ENCODE results near the gene SHPK.

Gene SHPK

DNA sequence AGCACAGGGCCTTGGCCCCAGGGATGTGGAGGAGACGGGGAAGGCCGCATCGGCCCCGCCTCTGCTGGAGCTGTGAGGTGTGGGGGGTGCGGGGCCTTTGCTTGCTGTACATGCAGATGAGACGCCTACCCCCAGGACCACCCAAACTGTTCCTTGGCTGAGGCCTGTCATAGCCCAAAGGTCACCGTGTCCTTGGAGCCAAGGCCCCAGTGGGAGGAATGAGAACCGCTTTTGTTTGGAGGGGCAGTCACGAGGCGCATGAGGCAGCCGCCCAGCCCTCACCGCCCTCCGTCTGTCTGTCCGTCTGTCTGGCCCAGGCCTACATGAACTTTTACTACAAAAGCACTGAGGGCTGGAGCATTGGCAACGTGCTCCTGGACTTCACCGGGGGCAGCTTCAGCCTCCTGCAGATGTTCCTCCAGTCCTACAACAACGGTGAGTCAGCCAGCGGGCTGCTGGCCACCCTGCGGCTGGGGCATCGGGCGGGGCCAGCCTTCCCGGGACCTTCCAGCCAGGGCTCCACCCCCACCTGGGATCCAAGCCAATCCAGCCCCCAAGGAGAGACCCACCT, 23.6 kb upstream of the SHPK start:
- DNase-seq (ENCODE audit: low spot score), result peak; percentile 94

DNA sequence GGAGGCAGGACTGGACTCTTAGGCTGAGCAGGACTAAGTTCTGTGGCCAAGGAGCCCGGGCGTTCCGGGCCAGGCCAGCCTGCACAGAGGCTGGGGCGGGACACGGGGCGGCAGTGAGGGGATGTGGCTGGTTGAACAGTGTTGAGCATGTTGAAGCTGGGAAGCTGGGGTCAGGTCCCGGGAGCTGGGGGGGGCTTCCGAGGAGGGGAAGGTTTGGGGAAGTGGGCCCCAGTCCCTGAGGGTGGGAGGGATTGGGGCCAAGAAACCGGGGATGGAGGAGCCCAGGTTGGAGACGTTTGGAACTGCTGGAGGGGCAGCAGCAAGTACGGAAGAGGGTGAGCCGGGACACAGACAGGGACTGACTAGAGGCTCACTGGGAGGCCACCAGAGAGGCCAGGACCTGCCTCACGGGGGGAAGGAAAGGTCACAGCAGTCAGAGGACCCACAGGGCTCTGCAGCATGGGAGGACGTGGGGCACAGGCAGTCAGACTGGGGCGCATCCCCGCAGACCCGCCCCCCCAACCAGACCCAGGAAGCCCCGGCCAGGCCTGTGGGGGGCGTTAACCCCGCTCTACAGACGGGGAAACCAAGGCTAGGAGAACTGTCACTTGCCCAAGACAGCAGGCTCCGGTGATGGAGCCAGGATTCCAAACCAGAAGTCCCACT, 22.9 kb upstream of the SHPK start:
- DNase-seq (ENCODE audit: low spot score), result no peak

GRCh38 chr17:3657874-3658783, 22.1 kb upstream of the SHPK start:
- no peak for DNase-seq (ENCODE audit: low spot score)

GRCh38 chr17:3657588-3657869, 21.5 kb upstream of the SHPK start:
- DNase-seq (ENCODE audit: low spot score), result no peak

DNA sequence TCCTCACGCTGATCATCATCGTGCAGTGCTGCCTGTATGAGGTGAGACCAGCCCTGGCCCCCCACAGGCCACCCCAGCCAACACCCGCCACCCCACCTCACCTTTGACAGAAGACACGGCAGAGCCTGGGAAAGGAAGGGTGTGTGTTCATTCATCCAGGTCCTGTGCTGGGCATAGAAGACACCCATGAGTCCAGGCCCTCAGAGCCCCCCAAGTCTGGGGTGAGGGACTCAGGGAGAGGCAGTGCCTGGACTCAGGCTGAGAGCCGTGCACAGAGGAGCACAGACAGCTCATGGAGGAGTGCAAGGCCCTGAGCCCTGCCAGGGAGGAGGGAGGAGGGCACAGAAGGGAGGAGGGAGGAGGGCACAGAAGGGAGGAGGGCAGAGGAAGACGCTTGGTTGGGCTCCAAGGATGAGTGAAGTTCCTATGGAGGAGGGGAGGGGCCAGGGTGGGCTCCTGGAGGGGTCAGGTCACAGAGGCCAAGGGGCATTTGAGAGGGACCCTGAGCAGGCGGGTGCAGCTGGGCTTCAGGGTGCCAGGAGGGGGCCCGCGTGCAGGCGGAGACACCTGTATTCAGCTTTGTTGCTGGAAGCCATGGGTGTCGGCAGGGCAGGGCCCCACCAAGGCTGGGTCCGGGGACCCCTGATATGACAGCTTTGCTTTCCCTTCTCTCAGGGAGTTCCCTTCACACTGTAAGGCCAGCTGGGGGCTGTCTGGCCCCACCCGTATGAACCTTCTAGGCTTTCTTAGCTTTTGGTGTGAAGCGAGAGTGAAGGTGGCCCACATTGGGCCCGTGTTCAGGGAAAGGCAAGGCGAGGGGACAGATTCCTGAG, 20.9 kb upstream of the SHPK start:
- no peak for DNase-seq (ENCODE audit: low spot score)

DNA sequence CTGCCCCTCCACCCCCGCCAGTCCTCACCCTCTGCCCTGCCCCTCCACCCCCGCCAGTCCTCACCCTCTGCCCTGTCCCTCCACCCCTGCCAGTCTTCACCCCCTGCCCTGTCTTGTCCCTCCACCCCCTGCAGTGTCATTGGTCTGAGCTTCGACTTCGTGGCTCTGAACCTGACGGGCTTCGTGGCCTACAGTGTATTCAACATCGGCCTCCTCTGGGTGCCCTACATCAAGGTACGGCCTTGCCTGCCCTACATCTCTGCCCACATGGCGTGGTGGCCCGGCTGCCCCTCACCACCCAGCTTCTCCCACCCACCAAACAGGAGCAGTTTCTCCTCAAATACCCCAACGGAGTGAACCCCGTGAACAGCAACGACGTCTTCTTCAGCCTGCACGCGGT, 20.3 kb upstream of the SHPK start:
- DNase-seq (ENCODE audit: low spot score), result no peak

- no peak for DNase-seq (ENCODE audit: low spot score)
These were observed 19.7 kb upstream of the SHPK start for GRCh38 chr17:3655766-3656165.

DNA sequence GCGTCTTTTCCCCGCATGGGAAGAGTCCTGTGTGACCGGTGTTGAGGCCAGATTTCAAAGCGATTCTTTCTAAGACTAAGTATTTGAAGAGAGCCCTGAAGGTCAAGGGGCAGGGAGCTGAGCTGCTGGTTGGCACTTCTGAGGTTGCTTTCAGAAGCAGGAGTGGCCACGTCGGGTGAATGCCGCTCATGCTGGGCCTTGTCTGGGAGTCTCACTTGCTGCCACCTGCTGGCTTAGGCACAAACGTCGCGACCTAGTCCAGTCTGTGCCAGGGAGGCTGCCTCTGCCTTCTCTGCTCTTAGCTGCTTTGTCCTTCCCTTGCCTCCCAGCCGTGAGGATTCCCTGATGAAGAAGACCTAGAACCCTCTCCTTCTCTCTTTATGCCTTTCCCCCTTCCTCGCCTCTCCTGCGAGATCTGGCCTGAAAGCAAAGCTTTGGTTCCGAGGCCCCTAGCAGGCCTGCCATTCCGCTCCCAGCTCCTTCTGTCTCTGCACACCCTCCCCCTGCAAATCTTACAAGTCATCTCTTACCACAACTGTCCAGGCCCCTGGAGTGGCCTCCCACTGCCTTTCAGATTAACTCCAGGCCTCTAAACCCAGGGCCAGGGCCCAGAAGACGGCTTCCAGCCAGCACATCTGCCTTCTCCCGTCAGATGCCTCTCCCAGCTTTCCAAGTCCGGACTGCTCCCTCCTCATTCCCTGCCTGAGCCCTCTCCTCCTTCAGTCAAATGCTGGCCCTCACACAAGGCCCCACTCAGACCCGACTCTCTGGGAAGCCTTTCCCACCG, 11.9 kb upstream of the SHPK start:
- peak; percentile 67 for DNase-seq (ENCODE audit: low spot score)

GRCh38 chr17:3647251-3647650, 11.2 kb upstream of the SHPK start:
- no peak for DNase-seq (ENCODE audit: low spot score)

DNA sequence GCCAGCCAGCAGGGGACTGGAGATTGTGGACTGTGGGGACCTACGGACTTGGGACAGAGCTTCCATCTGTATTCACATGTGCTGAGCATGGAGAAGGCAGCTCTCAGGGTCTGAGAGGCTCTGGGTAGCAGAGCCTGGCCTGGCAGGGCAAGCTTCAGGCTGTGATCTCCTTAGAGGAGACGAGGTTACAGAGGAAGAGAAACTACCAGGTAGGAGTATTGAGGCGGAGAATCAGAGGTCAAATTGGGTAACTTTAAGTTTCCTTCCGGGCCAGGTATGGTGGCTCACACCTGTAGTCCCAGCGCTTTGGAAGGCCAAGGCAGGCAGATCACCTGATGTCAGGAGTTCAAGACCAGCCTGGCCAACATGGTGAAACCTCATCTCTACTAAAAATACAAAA, 9.3 kb upstream of the SHPK start:
- DNase-seq (ENCODE audit: low spot score), result no peak

DNA sequence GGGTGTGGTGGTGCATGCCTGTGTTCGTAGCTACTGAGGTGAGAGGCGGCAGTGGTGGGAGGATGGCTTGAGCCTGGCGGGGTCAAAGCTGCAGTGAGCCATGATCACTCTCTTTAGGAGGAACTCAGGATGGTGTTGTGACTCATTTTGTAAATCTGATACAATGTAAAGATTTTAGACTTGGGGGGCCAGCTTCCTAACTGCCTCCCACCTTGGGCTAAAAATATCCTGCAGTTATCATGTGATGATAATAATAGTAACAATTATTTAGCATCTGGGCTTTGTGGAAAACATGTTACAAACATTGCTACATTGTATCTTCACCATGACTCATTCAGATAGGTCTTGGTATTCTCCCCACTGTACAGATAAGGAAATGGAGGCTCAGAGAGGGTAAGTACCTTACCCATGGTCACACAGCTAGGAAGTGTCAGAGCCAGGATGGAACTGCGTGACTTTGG, 7.9 kb upstream of the SHPK start:
- no peak for DNase-seq (ENCODE audit: low spot score)

GRCh38 chr17:3641717-3642486, 5.9 kb upstream of the SHPK start:
- no peak for DNase-seq (ENCODE audit: low spot score)

GRCh38 chr17:3641014-3641413, 5.0 kb upstream of the SHPK start:
- DNase-seq (ENCODE audit: low spot score), result no peak

GRCh38 chr17:3639981-3640596, 4.0 kb upstream of the SHPK start:
- DNase-seq (ENCODE audit: low spot score), result no peak

- DNase-seq (ENCODE audit: low spot score), result no peak
These were observed 891 bp upstream of the SHPK start for GRCh38 chr17:3636908-3637373.

DNA sequence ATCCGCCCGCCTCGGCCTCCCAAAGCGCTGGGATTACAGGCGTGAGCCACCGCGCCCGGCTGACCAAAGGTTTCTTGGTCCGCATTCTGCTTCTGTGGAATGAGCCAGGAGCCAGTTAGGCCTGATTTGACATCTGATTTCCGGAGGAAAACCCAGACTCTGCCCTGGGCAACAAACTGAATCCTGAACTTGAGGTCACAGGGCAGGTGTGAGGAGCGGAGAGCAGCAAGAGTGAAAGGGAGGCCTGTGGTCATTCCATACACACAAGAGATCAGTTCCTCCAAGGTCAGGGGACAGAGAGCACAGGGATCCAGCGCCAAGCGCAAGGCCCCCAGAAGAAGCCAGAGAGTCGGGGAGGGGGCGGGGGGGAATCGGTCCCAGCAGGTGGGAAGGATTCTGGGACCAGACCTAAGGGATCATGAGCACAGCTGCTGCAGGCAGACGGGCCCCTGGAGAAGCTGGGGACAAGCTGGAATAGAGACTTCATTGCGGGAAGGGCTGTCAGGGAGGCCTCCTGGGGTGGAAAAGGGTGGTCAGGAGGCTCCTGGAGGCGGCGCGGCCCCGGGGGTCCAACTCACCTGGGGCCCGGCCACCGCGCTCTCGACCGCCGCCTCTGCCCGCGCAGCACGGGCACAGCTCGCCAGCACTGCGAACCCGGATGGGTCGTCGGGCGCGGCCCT, 436 bp downstream of the SHPK start:
- no peak for DNase-seq (ENCODE audit: low spot score)

- no peak for DNase-seq (ENCODE audit: low spot score)
These were observed 3.8 kb downstream of the SHPK start for GRCh38 chr17:3632287-3632686.

DNA sequence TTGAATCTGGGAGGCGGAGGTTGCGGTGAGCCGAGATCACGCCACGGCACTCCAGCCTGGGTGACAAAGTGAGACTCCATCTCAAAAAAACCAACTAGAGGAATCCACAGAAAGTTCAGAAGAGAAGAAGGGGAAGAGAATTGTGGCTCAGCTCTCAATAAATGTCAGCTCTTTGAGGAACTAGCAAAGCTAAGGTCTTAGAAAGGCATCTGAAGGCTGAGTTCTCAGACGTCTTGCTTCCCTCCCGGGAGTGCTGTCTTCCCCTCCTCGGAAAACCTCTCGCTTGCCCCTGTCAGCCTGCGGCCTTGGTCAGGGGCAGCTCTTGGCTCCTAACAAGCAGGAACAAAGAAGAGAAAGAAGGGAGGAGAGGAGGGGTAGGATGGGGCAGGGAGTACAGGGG, 5.3 kb downstream of the SHPK start:
- no peak for DNase-seq (ENCODE audit: low spot score)

DNA sequence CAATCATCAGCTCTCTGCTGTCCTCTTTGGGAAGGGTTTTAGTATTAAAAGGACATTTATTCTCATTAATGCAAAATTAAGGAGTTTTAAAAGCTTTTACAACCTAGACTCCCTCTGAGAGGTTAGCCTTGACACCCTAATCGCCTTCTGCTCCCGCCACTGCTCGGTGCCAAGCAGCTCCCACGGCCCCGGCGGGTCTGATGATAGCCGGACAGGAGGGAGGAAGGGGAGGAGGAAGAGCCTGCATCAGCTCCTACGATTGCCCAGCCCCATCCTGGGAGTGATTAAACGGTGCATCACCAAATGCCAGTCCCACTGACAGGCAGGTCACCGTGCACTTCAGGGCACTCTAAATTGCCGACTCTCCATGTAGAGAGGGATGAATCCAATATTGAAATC, 8.3 kb downstream of the SHPK start:
- no peak for DNase-seq (ENCODE audit: low spot score)
